NCI-H526 treated with DMSO at 0.1 percent for 48 hours (cell line): ENCODE measurements around the gene UBE2O.

Experiments
- DNase-seq: peaks from one replicate; lab custom pipeline; 2025; lab: John Stamatoyannopoulos, UW

UBE2O gene

GRCh38 chr17:76485569-76485968 is 32.6 kb upstream of the UBE2O start:
- no peak for DNase-seq

DNA sequence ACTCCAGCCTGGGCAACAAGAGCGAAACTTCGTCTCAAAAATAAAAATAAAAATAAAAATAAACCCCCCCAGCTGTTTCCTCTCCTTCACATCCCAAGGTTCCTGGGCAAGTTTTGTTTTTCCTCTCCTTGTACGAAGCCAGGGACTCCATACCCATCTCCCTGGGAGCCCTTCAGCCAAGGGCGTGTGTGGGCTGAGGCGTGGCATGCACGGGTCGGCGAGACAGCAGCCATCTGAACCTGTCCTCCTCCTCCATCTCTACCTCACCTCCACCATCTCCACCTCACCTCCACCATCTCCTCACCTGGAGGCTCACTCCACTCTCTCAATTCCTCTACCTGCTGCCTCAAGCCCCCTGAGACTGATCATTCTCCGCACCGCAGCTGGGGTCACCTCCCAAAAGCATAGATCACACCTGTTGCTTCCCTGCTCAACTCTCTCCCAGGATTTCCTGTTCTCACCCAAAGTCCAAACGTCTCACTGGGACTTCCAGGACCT is 31.3 kb upstream of the UBE2O start:
- no peak for DNase-seq

DNA sequence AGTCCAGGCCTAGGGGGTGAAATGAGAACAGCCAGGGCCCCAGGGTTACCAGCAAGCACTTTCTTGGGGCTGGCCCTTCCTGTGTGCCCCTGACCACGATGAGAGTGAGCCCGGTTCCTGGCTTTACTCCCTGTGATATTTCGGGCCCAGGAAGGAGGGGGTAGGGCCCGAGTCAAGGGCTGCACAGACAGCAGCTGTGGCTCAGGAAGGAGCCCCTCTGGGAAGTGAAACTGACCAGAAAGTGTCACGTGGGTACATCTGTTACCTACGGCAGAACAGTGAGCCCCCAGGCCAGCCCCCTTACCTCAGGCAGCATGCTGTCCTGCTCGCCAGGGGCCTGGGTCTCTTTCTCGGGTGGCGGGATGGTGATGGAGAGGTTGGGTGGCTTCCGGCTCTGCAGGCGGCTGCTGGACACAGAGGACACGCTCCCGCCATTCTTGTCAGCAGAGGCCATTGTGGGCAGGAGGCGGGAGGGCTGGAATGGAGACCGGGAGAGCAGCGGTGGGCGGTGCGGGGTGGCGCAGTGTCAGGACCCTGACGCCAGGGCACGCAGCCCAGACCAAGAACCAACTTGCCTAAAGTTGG is 28.2 kb upstream of the UBE2O start:
- DNase-seq, result no peak

DNA sequence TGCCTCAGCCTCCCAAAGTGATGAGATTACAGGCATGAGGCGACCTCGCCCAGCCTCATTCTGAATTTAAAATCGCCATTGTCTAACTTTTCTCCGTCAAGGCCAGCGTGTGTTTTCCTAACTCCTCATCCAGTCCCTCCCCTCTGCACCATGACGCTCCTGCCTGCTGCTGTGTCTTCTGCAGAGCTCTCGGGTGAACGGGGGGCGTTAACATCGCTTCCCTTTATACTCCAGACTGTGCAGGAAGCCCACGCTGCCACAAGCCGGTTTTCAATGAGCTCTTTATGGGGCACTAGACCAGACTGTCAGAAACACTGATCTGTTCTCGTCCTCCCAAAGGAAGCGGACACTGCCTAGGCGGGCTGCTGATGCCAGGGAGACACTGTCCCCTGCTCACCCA is 27.7 kb upstream of the UBE2O start:
- DNase-seq, result no peak

DNA sequence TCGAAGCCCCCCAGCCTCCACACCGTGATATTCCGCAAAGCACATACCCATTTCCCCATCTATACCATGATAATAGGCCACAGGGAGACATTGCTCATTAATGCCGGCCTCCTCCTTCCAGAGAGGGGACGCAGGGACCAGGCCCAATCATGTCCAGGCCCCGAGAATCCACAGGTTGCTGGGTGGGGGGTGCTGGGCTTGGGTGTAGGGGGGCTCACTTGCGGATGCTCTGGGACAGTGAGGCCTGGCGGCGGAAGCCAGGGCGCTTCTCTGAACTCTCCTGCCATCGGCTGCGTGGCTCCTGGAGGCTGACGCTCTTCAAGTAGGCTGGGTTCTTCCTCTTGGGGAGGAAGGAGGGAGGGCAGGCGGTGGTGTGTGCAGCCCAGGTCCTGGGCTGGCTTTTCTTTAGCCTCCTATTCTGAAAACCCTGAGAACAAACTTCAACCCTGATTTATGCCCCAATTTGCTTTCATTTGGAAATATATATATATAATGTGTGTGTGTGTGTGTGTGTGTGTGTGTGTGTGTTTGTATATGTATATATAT is 26.6 kb upstream of the UBE2O start:
- no peak for DNase-seq

DNA sequence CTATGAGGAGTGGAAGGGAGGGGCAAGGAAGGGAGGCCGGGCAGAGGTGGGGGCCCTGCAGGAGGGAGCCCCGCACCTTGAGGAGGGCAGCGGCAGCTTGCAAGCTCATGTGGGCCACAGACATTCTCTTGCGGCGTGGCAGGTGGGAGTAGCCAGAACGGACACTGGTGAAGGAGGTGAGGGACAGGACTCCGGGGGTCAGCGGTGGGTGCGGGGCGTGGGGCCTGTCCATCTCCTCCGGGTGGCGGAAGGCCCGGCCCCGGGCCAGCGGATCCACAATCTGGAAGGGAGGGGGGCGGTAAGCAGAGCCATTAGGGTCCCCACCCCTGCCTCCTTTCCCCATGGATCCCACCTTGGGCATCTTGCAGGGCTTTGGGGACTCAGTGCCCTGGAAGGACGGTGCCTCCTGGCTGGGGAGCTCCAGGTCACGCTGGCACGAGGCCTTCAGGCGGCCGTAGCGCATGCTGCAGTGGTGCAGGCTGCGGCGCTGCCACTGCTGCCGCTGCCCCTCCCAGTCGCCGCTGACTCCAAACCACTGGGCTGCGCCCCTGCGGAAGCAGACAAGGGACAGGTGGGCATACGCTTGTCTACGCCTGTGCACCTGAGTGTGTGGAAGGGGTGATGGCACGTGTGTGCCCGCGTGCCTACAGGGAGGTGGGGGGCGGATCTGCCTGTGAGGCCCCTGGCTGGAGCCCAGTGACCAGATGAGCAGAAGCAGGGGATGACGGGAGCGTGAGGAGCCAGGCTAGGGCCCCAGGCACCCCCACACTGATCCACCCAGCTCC is 26.0 kb upstream of the UBE2O start:
- DNase-seq, result no peak

GRCh38 chr17:76478097-76478496 is 25.1 kb upstream of the UBE2O start:
- no peak for DNase-seq

GRCh38 chr17:76477576-76477975 is 24.6 kb upstream of the UBE2O start:
- no peak for DNase-seq

DNA sequence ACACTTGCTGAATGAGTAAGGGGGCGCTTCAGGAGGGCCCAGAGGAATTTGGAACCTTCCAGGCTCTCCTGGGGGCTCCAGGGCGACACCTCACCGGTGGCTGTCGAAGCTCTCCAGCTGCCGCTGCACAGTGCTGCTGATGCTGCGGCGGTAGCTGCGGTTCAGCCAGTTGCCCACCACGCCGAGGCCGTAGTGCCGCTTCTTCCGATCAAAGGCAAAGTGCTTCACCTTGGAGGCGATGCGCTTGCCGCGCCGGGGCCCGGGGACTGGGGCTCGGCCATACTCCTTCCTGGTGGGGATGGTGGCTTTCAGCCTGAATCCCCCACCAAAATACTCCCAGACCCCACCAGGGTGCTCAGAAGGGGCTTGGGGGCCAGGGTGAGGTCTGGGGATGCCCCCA is 23.8 kb upstream of the UBE2O start:
- DNase-seq, result no peak

DNA sequence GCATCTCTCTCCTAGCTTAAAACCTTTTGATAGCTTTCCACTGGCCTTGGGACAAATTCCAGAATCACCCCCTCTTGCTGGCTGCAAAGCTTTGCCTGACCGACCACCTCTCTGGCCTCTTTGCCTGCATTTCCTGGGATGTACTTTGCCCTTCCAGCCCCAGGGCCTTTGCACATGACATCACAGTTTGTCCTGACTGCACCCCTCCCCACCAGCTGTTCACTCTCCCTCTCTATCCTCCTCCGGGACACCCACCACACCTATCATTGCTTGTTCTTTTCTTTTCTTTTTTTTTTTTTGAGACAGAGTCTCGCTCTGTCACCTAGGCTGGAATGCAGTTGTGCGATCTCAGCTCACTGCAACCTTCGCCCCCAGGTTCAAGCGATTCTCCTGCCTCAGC is 22.4 kb upstream of the UBE2O start:
- DNase-seq, result no peak

DNA sequence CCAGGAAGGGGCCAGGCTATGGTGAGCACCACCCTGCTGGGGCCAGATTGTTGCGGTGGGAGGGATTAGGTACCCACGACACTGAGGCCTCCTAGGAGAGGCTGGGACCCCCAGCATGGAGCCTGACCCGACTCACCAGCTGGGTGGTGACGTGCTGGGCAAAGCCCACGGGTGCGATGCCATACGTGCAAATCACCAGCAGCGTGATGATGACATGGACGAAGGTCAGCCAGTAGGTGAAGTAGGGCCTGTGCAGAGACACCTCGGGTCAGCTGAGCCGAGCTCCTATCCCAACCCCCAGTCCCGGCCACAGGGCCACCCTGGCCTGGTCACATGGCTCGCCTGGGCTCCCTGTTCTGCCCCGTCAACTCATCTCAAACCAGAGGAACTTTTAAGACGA is 21.9 kb upstream of the UBE2O start:
- no peak for DNase-seq

GRCh38 chr17:76474238-76474637 is 21.3 kb upstream of the UBE2O start:
- no peak for DNase-seq

DNA sequence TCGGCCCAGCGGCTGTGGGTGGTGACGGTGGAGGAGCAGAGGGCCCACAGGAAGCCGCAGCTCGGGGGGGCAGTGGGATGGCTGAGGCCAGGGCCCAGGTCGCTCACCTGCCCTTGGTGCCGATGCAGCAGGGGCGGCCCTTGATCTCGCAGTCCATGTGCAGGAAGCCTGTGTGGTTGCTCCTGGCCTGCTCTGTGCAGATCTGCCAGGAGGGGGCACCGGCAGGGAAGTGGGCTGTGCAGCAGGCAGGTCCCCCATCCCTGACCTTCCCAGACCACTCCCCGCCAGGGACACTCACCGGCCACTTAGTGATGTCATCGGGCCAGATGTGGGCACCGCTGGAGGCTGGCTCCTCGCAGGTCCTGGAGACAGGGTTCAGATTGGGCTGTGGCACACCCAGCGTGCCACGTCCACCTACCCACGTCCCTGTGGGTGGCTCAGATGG is 20.6 kb upstream of the UBE2O start:
- DNase-seq, result no peak

DNA sequence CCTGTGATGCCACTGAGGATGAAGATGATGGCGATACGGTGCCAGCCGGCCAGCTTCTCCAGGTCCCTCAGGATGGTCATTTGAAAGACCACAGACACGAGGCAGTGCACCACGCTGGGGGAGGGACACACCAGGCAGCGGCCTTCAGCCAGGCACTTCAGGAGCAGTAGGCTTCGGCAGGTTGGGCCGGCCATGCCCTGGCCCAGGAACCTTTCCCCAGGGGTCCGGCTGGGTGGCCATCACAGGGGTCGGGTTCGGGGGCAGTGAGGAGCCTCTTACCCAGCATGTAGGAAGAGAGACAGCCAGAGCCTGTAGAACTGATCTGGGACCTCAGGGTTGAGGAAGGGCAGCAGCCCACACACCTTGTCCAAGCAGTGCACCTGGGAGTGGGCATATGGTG is 19.8 kb upstream of the UBE2O start:
- no peak for DNase-seq

GRCh38 chr17:76472258-76472645 is 19.3 kb upstream of the UBE2O start:
- DNase-seq, result no peak

GRCh38 chr17:76471498-76472257 is 18.7 kb upstream of the UBE2O start:
- DNase-seq, result no peak

GRCh38 chr17:76469991-76470739 is 17.2 kb upstream of the UBE2O start:
- no peak for DNase-seq

DNA sequence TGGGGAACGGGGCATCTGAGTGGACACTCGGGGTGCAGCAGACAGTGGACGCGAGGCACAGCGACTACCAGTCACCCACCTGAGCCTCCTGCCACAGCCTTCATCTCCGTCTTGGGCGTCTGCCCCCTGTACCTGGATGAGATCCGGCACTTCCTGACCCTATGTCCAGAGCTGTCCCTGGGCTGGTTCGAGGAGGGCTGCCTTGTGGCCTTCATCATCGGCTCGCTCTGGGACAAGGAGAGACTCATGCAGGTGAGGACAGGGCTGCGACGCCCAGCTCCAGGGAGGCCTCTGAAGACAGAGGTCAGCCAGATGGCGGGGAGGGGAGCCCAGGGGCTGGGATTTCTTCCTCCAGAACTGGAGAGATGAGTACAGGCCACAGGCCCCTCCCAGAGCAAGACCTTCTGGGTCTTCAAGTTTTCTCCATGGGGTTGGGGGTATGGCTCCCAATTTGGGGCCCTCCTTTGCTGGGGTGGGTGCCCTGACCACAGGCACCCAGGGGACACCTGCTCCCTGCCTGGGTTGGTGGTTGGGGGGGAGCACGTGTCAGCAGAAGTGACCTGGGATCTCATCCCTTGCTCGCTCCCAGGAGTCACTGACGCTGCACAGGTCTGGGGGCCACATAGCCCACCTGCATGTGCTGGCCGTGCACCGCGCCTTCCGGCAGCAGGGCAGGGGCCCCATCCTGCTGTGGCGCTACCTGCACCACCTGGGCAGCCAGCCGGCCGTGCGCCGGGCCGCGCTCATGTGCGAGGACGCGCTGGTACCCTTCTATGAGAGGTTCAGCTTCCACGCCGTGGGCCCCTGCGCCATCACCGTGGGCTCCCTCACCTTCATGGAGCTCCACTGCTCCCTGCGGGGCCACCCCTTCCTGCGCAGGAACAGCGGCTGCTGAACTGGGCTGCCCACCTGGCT is 16.4 kb upstream of the UBE2O start:
- DNase-seq, result no peak

DNA sequence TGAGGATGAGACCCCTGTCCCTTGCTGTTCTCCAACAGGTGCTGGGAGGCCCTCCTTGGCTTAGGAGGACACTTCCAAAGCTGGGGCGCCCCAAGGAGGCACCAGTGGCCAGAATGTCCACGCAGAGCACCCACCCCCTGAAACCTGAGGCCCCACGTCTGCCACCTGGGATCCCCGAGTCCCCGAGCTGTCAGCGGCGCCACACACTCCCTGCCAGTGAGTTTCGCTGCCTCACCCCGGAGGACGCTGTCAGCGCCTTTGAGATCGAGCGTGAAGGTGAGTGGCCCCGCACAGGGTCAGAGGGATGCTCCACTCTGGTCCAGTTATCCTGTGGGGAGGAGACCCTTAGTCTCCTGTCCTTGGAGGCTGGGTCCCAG is 15.7 kb upstream of the UBE2O start:
- DNase-seq, result no peak

- no peak for DNase-seq
These were observed 15.1 kb upstream of the UBE2O start for GRCh38 chr17:76467809-76468633.
